C4-2B (cell line): ENCODE results near the gene SPARC.
"Not testable (repeated sequence)": the region's sequence is repeated elsewhere in the genome, so short reads cannot be mapped to it uniquely, and the experiment has no call there.

Source experiments
- H3K27ac ChIP-seq: fragments of 450-650 bp; 2 replicates; pipeline ENCODE4 v1.5.1; 2017
- CTCF ChIP-seq: fragments of 450-650 bp; conservative IDR thresholded peaks from 2 replicates; pipeline ENCODE4 v1.5.1; 2017; ENCODE audit warnings: mild to moderate bottlenecking
- ZFX ChIP-seq: fragments of 450-650 bp; IDR thresholded peaks from 2 replicates; pipeline ENCODE4 v1.6.1; 2017

The SPARC gene

GRCh38 chr5:151686674-151687407, at the start of gene SPARC:
TSS of gene SPARC (minus strand) at chr5:151686915. CDS start at chr5:151676188, 10,727 bp downstream.
- no peak within 1 kb of the TSS for H3K27ac ChIP-seq

GRCh38 chr5:151735646-151736045, 48.9 kb upstream of the SPARC start:
- no peak overlapping the region for H3K27ac ChIP-seq
- TF ChIP-seq ZFX, result no peak
- no peak for TF ChIP-seq CTCF

More at GRCh38 chr5:151686674-151687407, at the start of gene SPARC:
- TF ChIP-seq CTCF (no peak), ZFX (no peak)

- TF ChIP-seq ZFX (no peak), CTCF (no peak)
- no peak overlapping the region for H3K27ac ChIP-seq
Observed at GRCh38 chr5:151734064-151734408, 47.3 kb upstream of the SPARC start.

- H3K27ac ChIP-seq, result no peak overlapping the region
- TF ChIP-seq ZFX, result no peak
- TF ChIP-seq CTCF, result no peak
Observed at GRCh38 chr5:151733358-151734063, 46.8 kb upstream of the SPARC start.

GRCh38 chr5:151730381-151730780, 43.7 kb upstream of the SPARC start:
- TF ChIP-seq ZFX (no peak), CTCF (no peak)
- no peak overlapping the region for H3K27ac ChIP-seq

- not testable (repeated sequence) for H3K27ac ChIP-seq
Observed at GRCh38 chr5:151729597-151729996, 42.9 kb upstream of the SPARC start.

- no peak overlapping the region for H3K27ac ChIP-seq
- no peak for TF ChIP-seq CTCF
- no peak for TF ChIP-seq ZFX
Observed at GRCh38 chr5:151724360-151724759, 37.6 kb upstream of the SPARC start.

GRCh38 chr5:151722546-151722945, 35.8 kb upstream of the SPARC start:
- H3K27ac ChIP-seq, result no peak overlapping the region
- TF ChIP-seq ZFX (no peak), CTCF (no peak)
